Adrenal gland (tissue), 12 donors: ENCODE data around the gene POLR3GL. TPM values are rescaled to one million over a fixed set of nuclear protein-coding genes. Genes with fewer than 3 reads are reported as not detected.
"Not testable (repeated sequence)": the region's sequence is repeated elsewhere in the genome, so short reads cannot be mapped to it uniquely, and the experiment has no call there.

Experiments used
- DNase-seq, 7 donors: peaks; one replicate each; pipeline ENCODE4 v3.0.0-alpha.2; 2019 to 2020
- H3K27ac ChIP-seq, 5 donors: fragments of 200-600 bp; sonication (generic) in 4 of 5; 1 replicate in 3 of 5; 2 replicates in 2 of 5; pipeline versions ENCODE4 v1.5.1 to v1.8.0; 2016 to 2020; ENCODE audit warnings: mild to moderate bottlenecking in 1 of 5
- H3K27me3 ChIP-seq: fragments of 200-600 bp; 2 replicates; pipeline ENCODE4 v1.8.0; 2021
- H3K36me3 ChIP-seq, 2 donors: fragments of 200-600 bp; replicated peaks in 1 of 2; 1 replicate in 1 of 2; 2 replicates in 1 of 2; pipeline versions ENCODE4 v1.5.1 to v1.8.0; 2018 to 2022
- H3K4me1 ChIP-seq, 2 donors: fragments of 200-600 bp; replicated peaks in 1 of 2; 1 replicate in 1 of 2; 2 replicates in 1 of 2; pipeline versions ENCODE4 v1.5.1 to v1.8.0; 2018 to 2021
- H3K4me3 ChIP-seq, 4 donors: fragments of 200-600 bp; sonication (generic) in 3 of 4; one replicate each; pipeline ENCODE4 v1.5.1; 2016 to 2018
- H3K9me3 ChIP-seq, 3 donors: fragments of 200-600 bp; sonication (generic) in 1 of 3; replicated peaks in 1 of 3; 1 replicate in 2 of 3; 2 replicates in 1 of 3; pipeline versions ENCODE4 v1.5.1 to v1.8.0; 2016 to 2021
- CTCF ChIP-seq, 6 experiments: fragments of 450-650 bp in 4 of 6; fragments of 200-600 bp in 2 of 6; sonication (generic) in 1 of 6; IDR thresholded peaks; 1 replicate in 5 of 6; 2 replicates in 1 of 6; pipeline versions ENCODE4 v1.5.1 to v1.8.0; 2016 to 2021; ENCODE audit warnings: antibody characterized with exemption in 6 of 6, mild to moderate bottlenecking in 2 of 6, moderate library complexity in 1 of 6
- POLR2A ChIP-seq, 2 donors: fragments of 450-650 bp; IDR thresholded peaks; one replicate each; pipeline ENCODE4 v1.6.1; 2017; ENCODE audit warnings: antibody characterized with exemption in 2 of 2, mild to moderate bottlenecking in 2 of 2, moderate library complexity in 1 of 2
- WGBS, 4 donors: extraction: QIAGEN DNeasy Blood & Tissue Kit in 2 of 4; methylation state at CpG; one replicate each; pipeline versions ENCODE4 v1.1.5 to v1.1.7; 2013 to 2017; 5-methylcytosine and 5-hydroxymethylcytosine counted together
- intact Hi-C, 2 donors: fragments of 100-400 bp; cut with DNase I; formaldehyde crosslinking; loops; one replicate each; pipeline versions ENCODE4 v1.14.1 to v1.15.0; 2022 to 2023
- polyA plus RNA-seq, 3 donors: library from polyadenylated mRNA; stranded (reverse); fragments of 200-250 nt in 2 of 3; fragments of 350-450 nt in 1 of 3; fragmentation: Illumina TruSeq in 1 of 3; extraction: RNeasy Lipid Tissue Mini Kit (QIAGEN cat#74804) in 1 of 3; gene quantifications; one replicate each; pipeline ENCODE4 v1.2.3, GENCODE V29; 2013 to 2014
- total RNA-seq, 9 donors: library from RNA; depleted of rRNA in 4 of 9; stranded (reverse); fragments of >200 nt in 4 of 9; fragments of 120-200 nt in 1 of 9; fragmentation: NEBNext Ultra II Directional in 1 of 9; extraction: Animal tissue kit (Norgen Biotek cat#: 25700) in 1 of 9; gene quantifications; one replicate each; pipeline versions ENCODE4 v1.1.0 to v1.2.4, GENCODE V29; 2013 to 2023
- donor health status: healthy with polysubstance abuse.
- donor health status: Bipolar disorder and iron deficiency.
- donor health status: DM: yes; HTN: yes; CAD: no.
- donor health status: DM: no; HTN: no; CAD: no.
- donor health status: DM: no; HTN: no; CAD: no.
- donor health status: DM: yes; HTN: yes; CAD: no.

Gene POLR3GL
- total and polyA plus RNA-seq, 12 donors: 18.4 to 48.7 (median 32.4) TPM

- DNase-seq: no peak
- H3K27ac ChIP-seq: no peak within 1 kb of the TSS
- TF ChIP-seq POLR2A (IDR thresholded peaks at IDR 0.05) (no peak), CTCF (IDR thresholded peaks at IDR 0.05) (no peak)
- no peak within 1 kb of the TSS for H3K4me3 ChIP-seq
- H3K36me3 ChIP-seq: no peaks in the 10 kb centered on the region
- 60 to 74% (median 62%) methylated on average over 5 of the region's 5 CpGs for WGBS, 4 donors
- intact Hi-C loops: no loop called here
- peaks cover 15% of the 10 kb centered on the region for H3K27me3 ChIP-seq
- H3K4me1 ChIP-seq: no peaks in the 10 kb centered on the region
- no peaks in the 10 kb centered on the region for H3K9me3 ChIP-seq
Observed at GRCh38 chr1:146021622-146022402, 57.3 kb downstream of the POLR3GL start, which contains the start of gene HJV. HJV (minus strand) TSS chr1:146021735; CDS start chr1:146020231, 1,504 bp downstream.

GRCh38 chr1:146022403-146023127 is 58.1 kb downstream of the POLR3GL start:
- Histone ChIP-seq H3K27me3 (peaks cover 15% of the 10 kb centered on the region), H3K36me3 (no peaks in the 10 kb centered on the region), H3K4me1 (no peaks in the 10 kb centered on the region), H3K27ac (no peak overlapping the region), H3K9me3 (no peaks in the 10 kb centered on the region), H3K4me3 (no peak overlapping the region)
- 72 to 82% (median 78%) methylated on average over 7 of the region's 7 CpGs for WGBS, 4 donors
- intact Hi-C loops: no loop called here
- TF ChIP-seq POLR2A (IDR thresholded peaks at IDR 0.05): no peak
- TF ChIP-seq CTCF (IDR thresholded peaks at IDR 0.05): no peak
- DNase-seq: no peak

DNA sequence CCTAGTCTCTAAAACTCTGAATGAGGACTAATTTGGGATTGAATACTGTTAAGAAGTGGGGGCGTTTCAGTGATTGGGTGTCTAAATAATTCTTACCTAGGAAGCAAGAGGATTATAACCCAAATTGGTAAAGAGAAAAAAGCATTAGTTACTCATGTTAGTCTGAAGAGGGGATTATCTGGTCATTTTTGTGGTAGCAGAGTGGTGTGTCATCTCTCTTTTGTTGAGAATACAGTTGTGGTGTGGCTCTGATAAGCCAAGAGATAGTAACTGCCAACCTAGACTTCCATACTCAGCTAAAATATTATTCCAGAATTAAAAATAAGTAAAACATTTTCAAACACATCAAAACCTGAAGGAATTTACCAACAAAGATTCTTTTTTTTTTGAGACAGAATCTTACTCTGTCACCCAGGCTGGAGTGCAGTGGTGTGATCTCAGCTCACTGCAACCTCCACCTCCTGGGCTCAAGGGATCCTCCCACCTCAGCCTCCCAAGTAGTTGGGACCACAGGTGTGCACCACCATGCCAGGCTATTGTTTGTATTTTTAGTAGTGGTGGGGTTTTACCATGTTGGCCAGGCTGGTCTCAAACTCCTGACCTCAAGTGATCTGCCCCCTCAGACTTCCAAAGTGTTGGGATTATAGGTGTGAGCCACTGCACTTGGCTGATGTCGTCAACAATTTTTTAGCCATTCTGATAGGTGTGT is 61.5 kb downstream of the POLR3GL start:
- H3K27me3 ChIP-seq, H3K36me3 ChIP-seq, H3K4me1 ChIP-seq, H3K4me3 ChIP-seq, intact Hi-C loops, H3K9me3 ChIP-seq, DNase-seq, H3K27ac ChIP-seq: not testable (repeated sequence)
- 78 to 90% (median 82%) methylated on average over 2 of the region's 2 CpGs for WGBS, 4 donors

DNA sequence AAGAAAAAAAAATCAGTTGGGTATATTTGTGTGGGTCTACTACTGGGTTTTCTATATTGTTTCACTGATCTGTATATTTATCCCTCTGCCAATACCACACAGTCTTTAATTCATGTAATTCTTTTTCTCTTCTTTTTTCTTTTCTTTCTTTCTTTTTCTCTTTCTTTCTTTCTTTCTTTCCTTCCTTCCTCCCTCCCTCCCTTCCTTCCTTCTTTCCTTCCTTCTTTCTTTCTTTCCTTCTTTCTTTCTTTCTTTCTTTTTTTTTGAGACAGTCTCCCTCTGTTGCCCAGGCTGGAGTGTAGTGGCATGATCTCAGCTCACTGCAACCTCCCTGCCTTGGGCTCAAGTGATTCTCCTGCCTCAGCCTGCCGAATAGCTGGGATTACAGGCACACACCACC is 62.2 kb downstream of the POLR3GL start:
- H3K27ac ChIP-seq, H3K4me3 ChIP-seq, H3K36me3 ChIP-seq, H3K9me3 ChIP-seq, DNase-seq, intact Hi-C loops, H3K4me1 ChIP-seq, H3K27me3 ChIP-seq: not testable (repeated sequence)
- WGBS, 4 donors: 60 to 79% (median 72%) methylated on average over 1 of the region's 1 CpG

Other genes with a start within 250 kb of the POLR3GL start
- gene CD160, start 245.2 kb upstream of the POLR3GL start, total RNA-seq: under 1 TPM in 2 of 9 donors, not detected in 7; 0.21 to 0.22 TPM
- gene CD160, start 245.2 kb upstream of the POLR3GL start, polyA plus RNA-seq: under 1 TPM; 0.10 to 0.48 (median 0.35) TPM
- gene RNF115, start 140.6 kb upstream of the POLR3GL start, total RNA-seq: 10 to 100 TPM in 8 of 9 donors, 1 to 10 TPM in 1; 8.3 to 19.2 (median 13.0) TPM
- gene RNF115, start 140.6 kb upstream of the POLR3GL start, polyA plus RNA-seq: 10 to 100 TPM in 1 of 3 donors, 1 to 10 TPM in 2; 8.4 to 17.1 (median 9.3) TPM
- gene POLR3C, start 140.5 kb upstream of the POLR3GL start, total RNA-seq: 10 to 100 TPM; 15.5 to 28.4 (median 20.8) TPM
- gene POLR3C, start 140.5 kb upstream of the POLR3GL start, polyA plus RNA-seq: 10 to 100 TPM; 12.0 to 19.8 (median 16.2) TPM
- gene NUDT17, start 119.1 kb upstream of the POLR3GL start, total RNA-seq: 1 to 10 TPM; 1.5 to 6.5 (median 3.4) TPM
- gene NUDT17, start 119.1 kb upstream of the POLR3GL start, polyA plus RNA-seq: 1 to 10 TPM; 2.1 to 7.8 (median 3.2) TPM
- gene PIAS3, start 105.6 kb upstream of the POLR3GL start, total RNA-seq: 10 to 100 TPM in 8 of 9 donors, 1 to 10 TPM in 1; 7.5 to 34.1 (median 20.8) TPM
- 10 to 100 TPM; 17.9 to 40.5 (median 26.0) TPM for gene PIAS3, start 105.6 kb upstream of the POLR3GL start, polyA plus RNA-seq
- 1 to 10 TPM in 3 of 9 donors, under 1 TPM in 5, not detected in 1; 0.37 to 1.3 (median 0.65) TPM for gene ANKRD35, start 78.8 kb upstream of the POLR3GL start, total RNA-seq
- 1 to 10 TPM in 2 of 3 donors, under 1 TPM in 1; 0.55 to 2.0 (median 1.2) TPM for gene ANKRD35, start 78.8 kb upstream of the POLR3GL start, polyA plus RNA-seq
- gene ITGA10, start 54.6 kb upstream of the POLR3GL start, total RNA-seq: 1 to 10 TPM in 7 of 9 donors, under 1 TPM in 2; 0.54 to 2.7 (median 1.4) TPM
- gene ITGA10, start 54.6 kb upstream of the POLR3GL start, polyA plus RNA-seq: 1 to 10 TPM in 2 of 3 donors, under 1 TPM in 1; 0.93 to 4.0 (median 3.6) TPM
- 10 to 100 TPM; 24.8 to 44.4 (median 33.0) TPM for gene PEX11B, start 46.0 kb upstream of the POLR3GL start, total RNA-seq
- 10 to 100 TPM; 21.2 to 52.9 (median 25.8) TPM for gene PEX11B, start 46.0 kb upstream of the POLR3GL start, polyA plus RNA-seq
- gene RBM8A, start 37.2 kb upstream of the POLR3GL start, total RNA-seq: 100 to 1,000 TPM in 6 of 9 donors, 10 to 100 TPM in 3; 68.9 to 171 (median 116) TPM
- gene RBM8A, start 37.2 kb upstream of the POLR3GL start, polyA plus RNA-seq: 100 to 1,000 TPM in 2 of 3 donors, 10 to 100 TPM in 1; 61.5 to 223 (median 102) TPM
- 10 to 100 TPM; 15.6 to 61.2 (median 40.7) TPM for gene LIX1L, start 6.7 kb upstream of the POLR3GL start, total RNA-seq
- 10 to 100 TPM in 2 of 3 donors, 1 to 10 TPM in 1; 9.6 to 27.5 (median 10.4) TPM for gene LIX1L, start 6.7 kb upstream of the POLR3GL start, polyA plus RNA-seq
- 1 to 10 TPM in 4 of 9 donors, under 1 TPM in 5; 0.24 to 2.5 (median 0.88) TPM for gene ANKRD34A, start 115 bp upstream of the POLR3GL start, total RNA-seq
- 1 to 10 TPM in 2 of 3 donors, under 1 TPM in 1; 0.59 to 1.0 (median 1.0) TPM for gene ANKRD34A, start 115 bp upstream of the POLR3GL start, polyA plus RNA-seq
- gene TXNIP, start 31.9 kb downstream of the POLR3GL start, total RNA-seq: 1,000 to 10,000 TPM in 4 of 9 donors, 100 to 1,000 TPM in 5; 202 to 2,069 (median 820) TPM
- 100 to 1,000 TPM; 231 to 486 (median 342) TPM for gene TXNIP, start 31.9 kb downstream of the POLR3GL start, polyA plus RNA-seq
- gene HJV, start 57.0 kb downstream of the POLR3GL start, total RNA-seq: 1 to 10 TPM in 1 of 9 donors, under 1 TPM in 5, not detected in 3; 0.11 to 1.7 (median 0.35) TPM
- under 1 TPM in 2 of 3 donors, not detected in 1; 0.07 to 0.11 TPM for gene HJV, start 57.0 kb downstream of the POLR3GL start, polyA plus RNA-seq
- 1 to 10 TPM in 7 of 9 donors, under 1 TPM in 2; 0.69 to 2.2 (median 1.3) TPM for gene NBPF10, start 180.1 kb downstream of the POLR3GL start, total RNA-seq
- gene NBPF10, start 180.1 kb downstream of the POLR3GL start, polyA plus RNA-seq: under 1 TPM; 0.20 to 0.51 (median 0.48) TPM